Ovary (tissue), 3 donors: ENCODE results near the gene ARSD.

Experiments used
- EP300 ChIP-seq: sonication (generic); formaldehyde crosslinking; IDR thresholded peaks from one replicate; pipeline ENCODE4 v1.6.1; 2017; ENCODE audit warnings: antibody characterized with exemption
- TF ChIP-seq, protein P1 (sequence below), 3 donors: fragments of 450-650 bp in 2 of 3; fragments of 200-600 bp in 1 of 3; IDR thresholded peaks; one replicate each; pipeline versions ENCODE4 v1.5.1 to v1.8.0; 2016 to 2022; ENCODE audit warnings: antibody characterized with exemption in 3 of 3, mild to moderate bottlenecking in 1 of 3
- donor health status: DM: no; HTN: no; CAD: no.

DNA sequence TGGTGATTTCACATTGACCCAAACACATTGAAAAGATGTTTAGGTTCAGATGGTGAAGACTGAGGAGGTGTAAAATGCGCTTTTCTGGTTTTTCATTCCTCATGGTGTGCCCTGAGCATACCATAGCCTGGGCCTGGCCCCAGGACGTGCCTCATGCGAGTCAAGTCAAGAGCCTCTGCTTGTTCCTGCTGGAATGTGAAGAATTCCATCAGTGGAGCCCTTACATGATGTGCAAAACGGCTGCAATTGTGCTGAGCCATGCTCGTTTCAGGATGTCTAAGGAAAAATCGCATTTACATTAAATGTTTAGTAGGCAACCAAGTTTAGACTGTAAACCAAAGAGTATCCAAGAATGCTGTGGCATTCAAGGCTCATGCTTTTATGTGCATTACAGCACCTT lies 65.5 kb downstream of the ARSD start:
- TF ChIP-seq, protein P1, sequence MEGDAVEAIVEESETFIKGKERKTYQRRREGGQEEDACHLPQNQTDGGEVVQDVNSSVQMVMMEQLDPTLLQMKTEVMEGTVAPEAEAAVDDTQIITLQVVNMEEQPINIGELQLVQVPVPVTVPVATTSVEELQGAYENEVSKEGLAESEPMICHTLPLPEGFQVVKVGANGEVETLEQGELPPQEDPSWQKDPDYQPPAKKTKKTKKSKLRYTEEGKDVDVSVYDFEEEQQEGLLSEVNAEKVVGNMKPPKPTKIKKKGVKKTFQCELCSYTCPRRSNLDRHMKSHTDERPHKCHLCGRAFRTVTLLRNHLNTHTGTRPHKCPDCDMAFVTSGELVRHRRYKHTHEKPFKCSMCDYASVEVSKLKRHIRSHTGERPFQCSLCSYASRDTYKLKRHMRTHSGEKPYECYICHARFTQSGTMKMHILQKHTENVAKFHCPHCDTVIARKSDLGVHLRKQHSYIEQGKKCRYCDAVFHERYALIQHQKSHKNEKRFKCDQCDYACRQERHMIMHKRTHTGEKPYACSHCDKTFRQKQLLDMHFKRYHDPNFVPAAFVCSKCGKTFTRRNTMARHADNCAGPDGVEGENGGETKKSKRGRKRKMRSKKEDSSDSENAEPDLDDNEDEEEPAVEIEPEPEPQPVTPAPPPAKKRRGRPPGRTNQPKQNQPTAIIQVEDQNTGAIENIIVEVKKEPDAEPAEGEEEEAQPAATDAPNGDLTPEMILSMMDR (IDR thresholded peaks at IDR 0.05) = no peak
- TF ChIP-seq EP300 = no peak
